B cell (primary cell): ENCODE data around the gene ALMS1.

ENCODE experiments used
- EZH2 ChIP-seq: IDR thresholded peaks from 2 replicates; pipeline ENCODE4 v1.6.1; 2012; ENCODE audit warnings: borderline replicate concordance, low read depth, mild to moderate bottlenecking, moderate library complexity, low read length; ENCODE audit not compliant: insufficient read depth, poor library complexity, severe bottlenecking
- TF ChIP-seq, protein P1 (sequence below): fragments of 200-600 bp; IDR thresholded peaks from one replicate; pipeline ENCODE4 v1.8.0; 2022; ENCODE audit warnings: antibody characterized with exemption, mild to moderate bottlenecking

DNA sequence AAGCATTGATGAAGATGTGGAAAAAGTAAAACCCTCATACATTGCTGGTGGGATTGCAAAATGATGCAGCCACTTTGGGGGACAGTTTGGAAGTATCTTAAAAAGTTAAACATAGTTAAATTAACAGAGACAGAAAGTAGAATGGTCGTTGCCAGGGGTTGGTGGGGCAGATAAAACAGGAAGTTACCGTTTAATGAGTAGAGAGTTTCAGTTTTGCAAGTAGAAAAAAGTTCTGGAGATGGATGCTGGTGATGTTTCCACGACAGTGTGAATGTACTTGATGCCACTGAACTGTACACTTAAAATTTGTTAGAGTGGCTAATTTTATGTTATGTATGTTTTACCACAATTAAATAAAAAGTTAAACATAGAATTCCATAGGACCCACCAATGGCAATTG lies 47.8 kb upstream of the ALMS1 start:
- TF ChIP-seq, protein P1, sequence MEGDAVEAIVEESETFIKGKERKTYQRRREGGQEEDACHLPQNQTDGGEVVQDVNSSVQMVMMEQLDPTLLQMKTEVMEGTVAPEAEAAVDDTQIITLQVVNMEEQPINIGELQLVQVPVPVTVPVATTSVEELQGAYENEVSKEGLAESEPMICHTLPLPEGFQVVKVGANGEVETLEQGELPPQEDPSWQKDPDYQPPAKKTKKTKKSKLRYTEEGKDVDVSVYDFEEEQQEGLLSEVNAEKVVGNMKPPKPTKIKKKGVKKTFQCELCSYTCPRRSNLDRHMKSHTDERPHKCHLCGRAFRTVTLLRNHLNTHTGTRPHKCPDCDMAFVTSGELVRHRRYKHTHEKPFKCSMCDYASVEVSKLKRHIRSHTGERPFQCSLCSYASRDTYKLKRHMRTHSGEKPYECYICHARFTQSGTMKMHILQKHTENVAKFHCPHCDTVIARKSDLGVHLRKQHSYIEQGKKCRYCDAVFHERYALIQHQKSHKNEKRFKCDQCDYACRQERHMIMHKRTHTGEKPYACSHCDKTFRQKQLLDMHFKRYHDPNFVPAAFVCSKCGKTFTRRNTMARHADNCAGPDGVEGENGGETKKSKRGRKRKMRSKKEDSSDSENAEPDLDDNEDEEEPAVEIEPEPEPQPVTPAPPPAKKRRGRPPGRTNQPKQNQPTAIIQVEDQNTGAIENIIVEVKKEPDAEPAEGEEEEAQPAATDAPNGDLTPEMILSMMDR, result no peak
- TF ChIP-seq EZH2, result no peak
